NCI-H226 (cell line): ENCODE measurements around the gene LILRA6.
"Not testable (repeated sequence)": the region's sequence is repeated elsewhere in the genome, so short reads cannot be mapped to it uniquely, and the experiment has no call there.

Source experiments
- DNase-seq: peaks from one replicate; pipeline ENCODE4 v3.0.0-alpha.2; 2015

The LILRA6 gene

DNA sequence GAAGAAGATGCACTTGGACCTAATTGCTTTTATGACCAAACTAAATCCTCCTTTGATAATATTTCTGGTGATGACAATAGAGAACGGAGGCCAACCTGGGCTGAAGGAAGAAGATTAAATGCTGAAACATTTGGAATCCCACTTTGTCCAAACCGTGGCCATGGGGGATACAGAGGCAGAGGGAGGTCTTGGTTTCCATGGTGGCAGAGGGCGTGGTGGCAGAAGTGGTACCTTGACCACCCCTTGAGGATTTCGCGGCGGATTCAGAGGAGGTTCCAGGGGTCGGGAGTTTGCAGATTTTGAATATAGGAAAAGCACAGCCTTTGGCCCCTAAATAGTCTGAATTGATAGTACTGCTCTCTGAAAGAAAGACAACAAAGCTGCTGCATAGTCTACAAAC is 12.6 kb downstream of the LILRA6 start:
- no peak for DNase-seq

DNA sequence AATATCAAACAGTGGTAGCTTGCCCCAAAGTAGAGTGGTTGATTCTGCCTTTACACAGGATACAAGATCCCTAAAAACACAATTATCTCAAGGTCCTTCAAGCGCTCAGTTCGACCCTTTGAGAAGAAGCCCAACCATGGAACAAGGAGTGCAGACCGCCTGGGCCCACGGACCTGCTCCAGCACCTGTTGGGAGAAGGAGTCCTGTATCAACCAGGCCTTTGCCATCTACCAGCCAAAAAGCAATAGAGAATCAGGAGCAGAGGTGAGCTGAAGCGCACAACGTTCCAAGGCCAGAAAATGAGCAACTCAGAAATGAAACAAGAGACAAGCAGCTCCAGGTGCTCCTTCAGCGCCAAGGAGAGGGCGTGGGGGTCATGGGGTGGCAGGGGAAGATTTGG is 13.4 kb downstream of the LILRA6 start:
- no peak for DNase-seq

DNA sequence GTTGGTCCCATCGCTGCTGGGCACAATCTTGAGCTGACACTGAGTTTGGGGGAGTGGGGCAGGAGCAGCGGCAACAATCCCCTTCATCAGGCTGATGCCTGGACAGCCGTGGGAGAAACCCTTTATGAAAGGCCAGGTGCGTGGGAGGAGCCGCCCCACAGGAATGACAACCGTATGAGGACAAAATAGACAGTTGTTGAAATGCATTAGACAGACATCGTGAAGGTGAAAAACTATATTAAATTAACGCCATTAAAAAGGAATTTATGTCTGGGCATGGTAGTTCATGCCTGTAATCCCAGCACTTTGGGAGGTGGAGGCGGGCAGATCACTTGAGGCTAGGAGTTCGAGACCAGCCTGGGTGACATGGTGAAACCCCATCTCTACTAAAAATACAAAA is 18.0 kb downstream of the LILRA6 start:
- not testable (repeated sequence) for DNase-seq

DNA sequence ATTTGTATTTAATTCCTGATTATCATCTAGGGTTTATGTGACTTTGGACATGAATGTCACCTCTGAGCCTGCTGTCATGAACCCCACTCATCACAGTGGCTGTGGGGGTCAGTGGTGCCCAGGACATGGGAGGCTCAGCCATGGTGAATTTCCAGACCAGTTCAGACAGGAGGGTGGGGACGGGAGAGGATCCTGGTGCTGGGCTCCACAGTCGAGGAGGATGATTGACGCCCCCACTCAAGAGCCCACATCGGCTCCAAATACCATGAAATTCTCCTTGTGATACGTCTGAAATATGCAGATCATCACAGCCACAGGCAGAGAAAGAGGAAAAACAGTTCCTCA is 18.7 kb downstream of the LILRA6 start:
- DNase-seq, result not testable (repeated sequence)

DNA sequence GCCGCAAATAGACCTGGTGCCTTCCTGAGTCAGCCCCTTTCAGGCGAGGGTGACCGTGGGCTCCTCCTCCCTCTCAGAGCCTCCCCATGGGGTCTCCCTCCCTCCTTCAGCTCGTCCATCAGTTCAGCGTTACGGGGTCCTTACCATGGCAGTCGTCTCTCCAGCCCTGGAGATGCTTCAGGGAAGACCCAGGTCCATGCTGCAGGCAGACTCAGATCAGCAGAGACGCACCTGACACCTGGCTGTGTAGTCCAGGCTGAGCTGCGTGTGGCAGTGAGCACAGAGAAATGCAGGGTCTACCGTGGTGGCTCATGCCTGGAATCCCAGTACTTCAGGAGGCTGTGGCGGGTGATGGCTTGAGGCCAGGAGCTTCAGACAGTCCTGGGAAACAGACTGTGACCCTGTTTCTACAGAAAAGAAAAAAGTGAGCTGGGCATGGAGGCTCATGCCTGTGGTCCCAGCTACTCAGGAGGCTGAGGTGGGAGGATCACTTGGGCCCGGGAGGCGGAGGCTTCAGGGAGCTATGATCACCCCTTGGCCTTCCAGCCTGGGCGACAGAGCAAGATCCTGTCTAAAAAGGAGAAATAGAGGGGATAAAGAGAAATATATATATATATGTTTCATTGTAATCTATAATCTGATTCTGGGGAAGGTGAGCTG is 19.2 kb downstream of the LILRA6 start:
- DNase-seq, result not testable (repeated sequence)

DNA sequence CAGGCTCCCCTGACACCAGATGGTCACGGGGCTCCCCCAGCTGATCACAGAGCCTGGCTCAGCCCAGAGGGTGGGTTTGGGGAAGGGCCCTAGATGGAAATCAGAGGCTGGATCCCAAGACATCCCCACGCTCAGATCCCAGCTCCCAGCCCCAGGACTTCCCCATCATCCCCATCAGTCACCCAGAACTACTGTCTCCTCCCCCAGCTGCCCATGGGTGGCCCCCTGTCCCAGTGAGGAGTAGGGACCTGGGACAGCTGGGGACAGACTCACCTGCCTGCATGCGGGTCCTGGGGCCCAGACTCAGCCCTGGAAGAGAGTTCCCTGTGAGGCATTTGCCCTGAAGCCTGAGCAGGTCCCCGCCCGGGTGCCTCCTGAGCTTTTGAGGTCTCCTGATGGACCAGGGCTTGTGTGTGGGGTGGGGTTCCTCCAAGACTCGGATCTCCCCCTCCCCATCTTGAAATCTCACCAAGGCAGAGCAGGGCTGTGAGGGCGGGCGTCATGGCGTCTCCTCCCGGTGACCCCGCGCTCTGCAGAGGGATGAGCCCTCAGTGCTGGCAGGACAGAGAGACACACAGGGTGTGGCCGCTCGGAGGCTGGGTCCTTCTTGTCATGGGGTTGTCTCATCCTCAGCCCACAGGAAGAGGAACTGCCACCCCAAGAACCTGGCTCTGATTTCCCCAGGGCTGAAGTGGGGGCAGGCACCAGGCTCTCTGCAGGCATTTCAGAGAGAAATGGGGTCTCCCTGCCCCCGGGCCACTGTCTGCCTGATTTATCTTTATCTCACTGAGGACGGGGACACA is 19.9 kb downstream of the LILRA6 start, which contains the start of gene LILRB3:
TSS of gene LILRB3 (minus strand) at position 534 of the 803 bp plus-strand sequence. CDS start at position 503, 31 bp downstream.
- not testable (repeated sequence) for DNase-seq

DNA sequence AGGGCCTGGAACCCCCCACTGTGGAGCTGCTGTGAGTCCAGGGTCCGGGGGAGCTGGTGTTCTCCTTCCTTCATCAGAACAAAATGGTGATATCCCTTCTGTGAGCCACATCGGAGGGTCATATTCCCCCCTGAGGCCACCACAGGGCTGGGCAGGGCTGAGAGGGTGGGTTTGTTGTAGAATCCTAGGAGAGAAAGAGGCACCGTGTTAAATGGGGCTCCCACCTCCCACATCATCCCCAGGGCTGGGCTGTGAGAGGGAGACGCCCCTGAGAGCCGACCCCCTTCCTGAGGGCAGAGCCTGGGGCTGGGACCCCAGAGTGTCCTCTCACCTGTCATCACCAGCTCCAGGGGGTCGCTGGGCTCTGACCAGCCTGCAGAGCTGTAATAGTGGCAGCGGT is 20.6 kb downstream of the LILRA6 start:
- DNase-seq, result not testable (repeated sequence)

DNA sequence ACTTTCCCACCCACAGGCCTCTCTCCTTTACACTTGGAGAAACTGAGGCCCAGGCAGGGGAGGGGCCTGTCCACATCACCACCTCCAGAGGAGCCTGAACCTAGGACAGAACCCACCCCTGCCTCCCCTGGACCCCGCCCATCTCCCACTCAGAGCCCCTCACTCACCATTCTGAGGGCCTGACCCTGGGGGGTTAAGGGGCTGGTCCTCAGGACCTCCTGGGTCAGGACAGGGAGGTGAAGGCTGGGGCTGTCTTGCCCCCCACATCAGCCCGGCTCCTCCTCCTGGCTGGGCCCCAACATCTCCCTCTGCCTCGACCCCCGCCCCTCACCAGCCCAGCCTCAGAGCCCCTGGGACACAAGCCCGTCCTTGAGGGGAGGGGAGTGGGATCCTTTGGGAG is 22.9 kb downstream of the LILRA6 start:
- DNase-seq, result not testable (repeated sequence)

DNA sequence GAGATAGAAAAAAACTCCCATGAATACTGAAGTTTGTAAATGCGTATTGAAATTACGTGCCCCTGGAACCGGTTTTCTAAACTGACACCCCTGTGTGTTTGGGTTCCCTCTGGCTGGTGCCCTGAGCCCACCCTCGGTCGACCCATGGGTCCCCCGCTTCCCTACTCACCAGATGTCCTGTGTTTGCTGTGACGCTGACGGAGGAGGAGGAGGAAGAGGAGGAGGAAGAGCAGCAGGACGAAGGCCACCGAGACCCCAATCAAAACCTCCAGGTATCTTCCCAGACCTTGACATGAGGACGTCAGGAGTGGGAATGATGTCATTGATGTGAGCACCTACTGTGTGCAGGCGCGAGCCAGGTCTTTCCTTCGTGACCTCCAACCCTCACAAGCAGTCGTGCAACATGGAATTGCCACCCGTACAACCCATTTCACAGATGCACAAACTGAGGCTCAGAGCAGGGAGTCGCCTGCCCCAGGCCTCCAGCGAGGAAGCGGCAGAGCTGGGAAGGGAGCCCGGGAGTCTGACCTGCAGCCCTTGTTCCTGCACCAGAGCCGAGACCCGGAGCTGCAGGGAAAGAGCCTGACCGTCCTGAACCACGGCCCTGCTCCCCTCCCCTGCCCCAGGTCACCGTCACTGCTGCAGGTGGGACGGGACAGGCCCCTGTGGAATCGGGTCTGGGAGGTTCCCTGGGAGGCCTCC is 23.5 kb downstream of the LILRA6 start:
- no peak for DNase-seq

DNA sequence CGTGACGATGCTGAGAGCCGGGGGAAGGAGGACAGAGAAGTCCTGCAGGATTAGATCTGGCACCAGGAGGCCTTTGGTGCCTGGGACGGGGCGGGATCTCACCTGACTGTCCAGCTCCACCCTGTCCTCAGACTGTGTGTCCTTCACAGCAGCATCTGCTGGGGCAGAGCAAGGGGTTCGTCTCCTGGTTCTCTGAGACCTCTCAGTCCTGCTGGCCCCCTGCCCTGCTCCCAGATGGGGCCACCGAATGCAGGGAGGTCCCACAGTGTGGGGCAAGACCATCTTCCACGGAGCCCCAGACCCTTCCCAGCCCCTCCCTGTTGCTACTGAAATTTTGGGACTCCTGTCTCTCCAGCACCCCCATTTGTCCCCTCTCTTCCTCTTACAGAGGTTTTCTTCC is 24.3 kb downstream of the LILRA6 start:
- DNase-seq, result no peak

DNA sequence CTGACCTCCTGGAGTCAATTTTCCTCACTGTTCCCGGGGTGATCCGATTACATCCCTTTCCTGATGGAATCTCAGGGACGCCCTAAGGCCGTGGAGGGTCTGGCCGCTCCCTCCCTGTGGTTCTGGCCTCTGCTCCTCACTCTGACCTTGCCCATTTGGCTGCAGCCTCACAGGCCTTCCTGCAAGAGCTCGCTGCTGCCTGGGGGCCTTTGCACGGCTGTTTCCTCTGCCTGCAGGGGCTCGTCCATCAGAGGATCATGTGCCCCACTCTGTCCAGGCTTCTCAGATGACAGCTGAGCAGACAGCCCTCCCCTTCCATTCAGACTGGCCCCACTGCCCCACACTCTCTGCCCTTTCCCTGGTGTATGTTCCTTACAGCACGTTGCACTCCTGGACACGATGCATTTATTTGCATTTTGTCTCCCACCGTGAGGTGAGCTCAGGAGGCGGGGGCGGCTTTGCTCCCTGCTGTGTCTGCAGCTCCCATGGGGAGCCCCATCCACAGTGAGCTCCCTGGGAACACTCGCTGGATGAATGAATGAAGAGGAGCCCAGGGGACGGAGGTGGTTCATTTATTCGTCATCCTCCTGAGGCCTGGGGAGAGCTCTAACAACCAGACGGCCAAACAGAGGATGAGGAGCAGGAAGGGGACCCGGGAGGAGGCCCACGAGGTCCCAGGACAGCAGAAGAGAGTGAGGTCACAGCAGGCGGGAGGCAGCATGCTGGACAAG is 24.9 kb downstream of the LILRA6 start:
- not testable (repeated sequence) for DNase-seq

DNA sequence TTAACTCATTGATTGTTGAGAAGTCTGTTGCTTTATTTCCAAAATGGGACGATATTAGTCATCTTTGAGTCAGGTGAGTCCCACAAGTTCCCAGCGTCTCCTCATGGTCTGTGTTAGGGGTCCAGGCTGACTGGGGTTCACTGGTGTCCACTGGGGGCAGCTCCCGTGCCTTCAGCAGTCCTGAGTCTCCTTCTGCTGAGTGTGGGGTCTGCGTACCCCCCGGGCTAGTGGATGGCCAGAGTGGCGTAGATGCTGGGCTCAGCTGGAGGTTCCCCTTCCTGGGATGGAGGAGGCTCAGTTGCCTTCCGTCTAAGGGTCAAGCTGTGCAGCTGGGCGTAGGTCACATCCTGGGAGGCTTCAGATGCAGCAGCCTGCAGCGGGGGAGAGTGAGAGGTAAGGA is 25.7 kb downstream of the LILRA6 start:
- DNase-seq, result no peak

DNA sequence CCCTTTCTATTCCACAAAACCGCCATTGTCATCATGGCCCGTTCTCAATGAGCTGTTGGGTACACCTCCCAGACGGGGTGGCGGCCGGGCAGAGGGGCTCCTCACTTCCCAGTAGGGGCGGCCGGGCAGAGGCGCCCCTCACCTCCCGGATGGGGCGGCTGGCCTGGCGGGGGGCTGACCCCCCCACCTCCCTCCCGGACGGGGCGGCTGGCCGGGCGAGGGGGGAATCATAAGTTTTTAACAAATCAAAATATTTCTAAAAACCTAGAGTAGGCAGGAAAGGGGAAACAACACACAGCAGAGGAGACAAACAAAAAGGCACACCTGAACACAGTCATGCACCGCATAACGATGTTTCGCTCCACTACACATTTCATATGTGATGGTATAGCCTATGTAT is 27.9 kb downstream of the LILRA6 start:
- DNase-seq, result not testable (repeated sequence)

DNA sequence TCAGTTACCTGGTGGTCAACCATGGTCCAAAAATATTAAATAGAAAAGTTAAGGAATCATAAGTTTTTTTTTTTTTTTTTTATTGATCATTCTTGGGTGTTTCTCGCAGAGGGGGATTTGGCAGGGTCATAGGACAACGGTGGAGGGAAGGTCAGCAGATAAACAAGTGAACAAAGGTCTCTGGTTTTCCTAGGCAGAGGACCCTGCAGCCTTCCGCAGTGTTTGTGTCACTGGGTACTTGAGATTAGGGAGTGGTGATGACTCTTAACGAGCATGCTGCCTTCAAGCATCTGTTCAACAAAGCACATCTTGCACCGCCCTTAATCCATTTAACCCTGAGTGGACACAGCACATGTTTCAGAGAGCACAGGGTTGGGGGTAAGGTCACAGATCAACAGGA is 28.4 kb downstream of the LILRA6 start:
- not testable (repeated sequence) for DNase-seq

DNA sequence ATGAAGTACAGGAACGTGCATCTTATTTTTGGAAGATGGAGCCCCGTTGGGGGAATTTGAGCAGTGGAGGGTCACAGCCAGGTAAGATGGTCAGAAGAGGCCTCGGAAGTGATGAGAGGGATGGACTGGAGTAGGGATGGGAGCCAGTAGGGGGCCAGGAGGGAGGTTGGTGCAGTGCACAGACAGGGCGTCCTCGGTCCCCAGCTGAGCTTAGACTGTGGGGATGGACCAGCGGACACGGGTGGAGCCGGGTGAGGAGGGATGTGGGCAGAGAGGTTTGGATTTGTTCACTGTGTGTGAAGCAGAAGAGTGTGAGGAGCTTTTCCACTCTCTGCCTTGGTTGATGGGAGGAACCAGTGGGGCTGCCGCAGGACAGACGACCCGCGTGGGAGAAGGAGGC is 31.4 kb downstream of the LILRA6 start:
- DNase-seq, result no peak

DNA sequence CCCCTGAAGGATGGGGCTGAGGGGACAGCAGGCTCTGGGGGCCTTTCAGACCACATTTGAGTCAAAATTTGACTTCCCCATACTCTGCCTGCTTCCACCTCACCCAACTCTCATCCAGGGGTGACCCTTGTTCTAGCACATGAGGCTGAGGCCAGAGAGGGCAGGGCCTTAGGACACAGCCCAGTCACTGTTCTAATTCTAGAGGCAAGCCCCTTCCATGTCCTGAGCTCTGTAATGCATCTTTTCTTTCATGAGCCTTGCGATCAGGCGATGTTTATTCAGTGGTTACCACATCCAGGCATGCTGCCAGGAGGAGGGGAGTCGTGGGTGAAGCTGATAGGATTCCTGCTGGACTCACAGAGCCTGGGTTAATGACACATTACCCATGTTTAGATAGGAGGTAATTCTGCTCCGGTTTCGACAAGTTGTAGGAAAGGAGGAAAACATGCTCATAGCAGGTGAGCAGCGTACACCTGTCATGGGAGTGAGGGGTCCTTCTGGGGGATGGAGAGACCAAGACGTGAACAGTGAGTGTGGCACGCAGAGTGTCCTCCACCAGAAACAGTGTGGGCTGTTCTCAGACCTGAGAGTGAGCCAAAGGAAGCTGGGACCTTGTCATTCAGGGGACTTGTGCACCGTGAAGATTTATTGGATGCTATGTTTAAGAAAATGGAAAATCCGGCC is 32.6 kb downstream of the LILRA6 start:
- DNase-seq, result peak; percentile 99

DNA sequence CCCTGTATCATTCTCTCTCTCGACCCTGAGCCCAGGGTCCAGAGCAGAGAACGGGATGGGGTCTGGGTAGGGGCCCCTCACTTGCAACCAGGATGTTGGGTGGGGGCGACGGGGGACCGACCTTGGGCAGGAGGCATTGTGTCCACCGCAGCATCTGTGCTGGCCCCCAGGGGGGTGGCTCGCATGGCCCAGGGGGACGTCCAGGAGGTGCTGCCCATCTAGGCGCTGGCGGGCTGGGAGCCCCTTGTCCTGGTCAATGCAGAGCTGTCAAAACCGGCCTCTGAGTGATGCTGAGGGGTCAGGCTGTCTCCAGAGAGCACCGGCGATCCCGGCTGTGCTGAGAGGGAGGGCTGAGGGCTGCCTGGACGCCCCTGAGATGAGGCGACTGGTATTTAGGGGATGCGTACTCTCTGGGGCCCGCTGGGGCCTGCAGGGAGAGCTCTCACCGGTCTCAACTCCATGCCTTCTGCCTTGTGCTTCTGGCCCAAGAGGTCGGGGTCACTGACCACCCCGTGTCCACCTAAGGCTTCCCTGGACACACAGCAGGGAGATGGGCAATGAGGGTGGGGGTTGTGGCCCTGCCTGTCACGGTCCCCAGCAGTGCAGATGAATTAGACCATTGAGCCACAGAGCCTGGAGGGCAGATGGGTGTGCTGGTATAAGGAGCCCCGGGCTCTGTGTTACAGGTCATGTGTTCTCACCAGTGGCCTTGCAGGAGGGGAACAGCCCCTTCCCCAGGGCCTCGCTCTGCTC is 33.4 kb downstream of the LILRA6 start:
- DNase-seq, result no peak

DNA sequence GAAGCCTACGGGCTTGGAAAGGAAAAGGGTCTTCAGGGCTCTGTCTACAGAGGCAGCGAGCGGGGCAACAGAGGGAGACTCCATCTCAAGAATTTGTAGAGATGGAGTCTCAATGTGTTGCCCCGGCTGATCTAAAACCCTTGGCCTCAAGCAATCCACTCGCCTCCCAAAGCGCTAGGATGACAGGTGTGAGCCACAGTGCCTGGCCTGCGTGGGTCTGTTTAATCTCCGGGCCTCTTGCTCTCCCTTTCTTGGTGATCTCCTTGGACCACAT is 33.9 kb downstream of the LILRA6 start:
- no peak for DNase-seq

DNA sequence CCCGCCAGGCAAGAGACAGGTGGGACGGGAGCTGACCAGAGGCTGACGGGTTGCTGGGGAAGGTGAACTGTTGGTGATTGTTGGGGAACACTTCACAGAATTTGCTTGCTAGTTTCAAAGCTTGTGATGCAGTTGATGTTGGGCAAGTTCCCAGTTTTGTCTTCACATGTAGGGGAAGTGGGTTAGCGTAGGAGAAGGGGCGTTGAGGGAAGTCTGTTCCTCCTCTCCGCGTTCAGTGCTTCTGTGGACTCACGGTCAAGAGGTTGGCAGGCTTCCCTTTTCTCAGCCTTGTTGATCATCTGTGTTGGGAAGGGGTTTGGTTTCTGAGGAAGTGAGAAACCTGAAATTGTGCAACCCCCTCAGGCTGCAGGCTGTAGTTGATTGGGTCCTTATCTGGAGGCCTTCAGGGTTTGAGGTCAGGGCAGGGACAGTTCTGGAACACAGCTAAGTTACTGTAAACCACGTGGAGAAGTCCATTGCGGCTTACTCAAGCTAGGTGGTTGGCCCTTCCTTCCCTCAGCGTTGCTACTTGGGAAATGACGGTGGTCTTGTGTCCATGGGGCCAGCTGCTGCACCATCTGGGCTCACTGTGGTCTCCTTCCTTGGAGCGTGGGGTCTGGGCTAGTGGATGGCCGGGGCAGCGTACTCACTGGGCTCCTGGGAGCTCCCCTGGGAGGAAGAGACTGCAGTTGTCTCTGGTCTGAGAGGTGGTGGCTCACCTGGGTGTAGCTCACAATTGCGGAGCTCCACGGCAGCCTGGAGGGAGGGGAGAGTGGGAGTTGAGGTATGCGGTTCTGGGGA is 34.4 kb downstream of the LILRA6 start:
- peak; percentile 90 for DNase-seq

DNA sequence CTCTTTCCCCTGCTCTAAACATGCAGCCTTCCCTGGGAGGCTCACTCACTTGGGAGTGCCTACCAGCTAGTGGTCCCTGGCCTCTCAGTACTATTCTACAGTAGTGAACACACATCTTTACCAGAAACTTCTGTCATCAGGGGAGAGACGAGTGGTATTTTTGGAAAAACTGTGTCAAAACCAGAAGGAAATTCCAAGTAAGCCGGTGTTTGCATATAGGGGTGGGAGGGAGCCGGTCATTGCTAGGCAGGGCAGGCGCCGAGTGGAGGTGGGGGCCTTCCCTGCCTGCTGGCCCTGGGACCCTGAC is 35.0 kb downstream of the LILRA6 start:
- no peak for DNase-seq

DNA sequence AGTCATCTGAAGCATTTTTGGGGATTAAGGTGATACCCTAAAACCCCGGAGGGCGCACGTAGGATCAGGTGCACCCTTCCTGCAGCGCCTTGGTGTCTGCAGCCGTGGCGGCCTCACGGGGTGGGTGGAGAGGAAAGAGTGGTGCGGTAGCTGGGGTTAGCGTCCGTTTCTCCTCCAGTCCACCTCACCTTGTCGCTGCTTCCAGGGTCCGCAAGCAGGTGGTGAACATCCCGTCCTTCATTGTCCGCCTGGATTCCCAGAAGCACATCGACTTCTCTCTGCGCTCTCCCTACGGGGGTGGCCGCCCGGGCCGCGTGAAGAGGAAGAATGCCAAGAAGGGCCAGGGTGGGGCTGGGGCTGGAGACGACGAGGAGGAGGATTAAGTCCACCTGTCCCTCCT is 35.4 kb downstream of the LILRA6 start:
- not testable (repeated sequence) for DNase-seq

DNA sequence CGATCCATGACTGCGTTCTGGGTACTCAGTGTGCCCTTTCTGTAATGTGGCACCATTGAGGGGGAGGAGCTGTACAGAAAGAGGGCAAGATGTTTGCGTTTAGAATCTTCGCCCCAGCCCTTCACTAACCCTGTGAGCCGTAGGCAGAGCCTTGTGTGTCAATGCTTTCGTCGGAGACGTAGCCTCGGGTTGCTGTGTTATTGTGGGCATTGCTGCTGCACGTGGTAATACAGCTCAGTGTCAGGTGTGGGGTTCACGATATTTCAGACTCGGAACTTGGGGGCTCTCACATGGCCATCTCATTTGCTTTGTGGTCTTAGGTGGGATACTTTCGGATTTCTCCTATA is 35.8 kb downstream of the LILRA6 start:
- no peak for DNase-seq
